GM19351 (cell line): ENCODE measurements around the gene EPHA5.

Experiments used
- ATAC-seq: cut with Tn5 transposase; IDR thresholded peaks from one replicate; pipeline ENCODE4 v1.9.1; 2021; ENCODE audit warnings: mild to moderate bottlenecking, moderate library complexity; ENCODE audit not compliant: unreplicated experiment

Gene EPHA5

GRCh38 chr4:65508168-65508567 is 162.1 kb downstream of the EPHA5 start:
- no peak for ATAC-seq

- no peak for ATAC-seq
Observed at GRCh38 chr4:65502131-65502701, 168.1 kb downstream of the EPHA5 start.

GRCh38 chr4:65498606-65499005 is 171.7 kb downstream of the EPHA5 start:
- ATAC-seq = no peak

DNA sequence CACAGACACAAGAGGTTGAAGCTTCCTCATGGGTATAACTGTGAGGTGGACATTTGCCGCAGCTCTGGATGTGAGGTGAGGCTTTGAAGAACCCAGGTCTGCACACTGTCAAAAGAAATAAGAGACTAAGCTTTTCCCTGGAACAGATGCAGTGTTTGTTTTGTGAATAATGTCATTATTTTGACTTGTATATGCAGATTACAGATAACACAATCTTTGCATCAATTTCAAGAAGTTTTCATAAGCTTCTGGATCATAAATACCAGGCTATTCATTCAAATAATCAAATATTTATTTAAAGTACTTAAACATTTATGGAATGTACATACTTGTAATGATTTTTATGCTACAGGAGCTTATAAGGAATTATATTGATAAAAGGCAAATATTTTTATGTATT is 174.8 kb downstream of the EPHA5 start:
- ATAC-seq = no peak

GRCh38 chr4:65482410-65482809 is 187.9 kb downstream of the EPHA5 start:
- no peak for ATAC-seq

- ATAC-seq = no peak
Observed at GRCh38 chr4:65472531-65472930, 197.8 kb downstream of the EPHA5 start.

GRCh38 chr4:65467068-65467680 is 203.1 kb downstream of the EPHA5 start:
- no peak for ATAC-seq

DNA sequence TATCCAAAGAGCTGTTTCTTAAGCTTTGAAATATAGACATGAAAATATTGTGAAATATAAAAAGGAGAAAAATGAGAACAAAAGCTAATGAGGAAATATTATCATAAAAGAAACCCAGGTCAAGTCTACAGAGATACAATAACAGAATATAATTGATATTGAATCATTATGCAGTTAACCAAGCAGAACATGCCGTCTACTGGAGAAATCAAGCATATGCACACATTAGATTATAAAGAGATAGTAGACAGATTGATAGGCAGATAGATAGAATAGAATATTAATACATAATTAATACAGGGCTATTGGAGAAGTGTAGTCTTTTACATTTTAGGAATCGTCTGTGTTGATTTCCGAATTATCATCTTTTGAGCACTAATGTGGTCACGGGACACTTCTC is 208.5 kb downstream of the EPHA5 start:
- no peak for ATAC-seq

DNA sequence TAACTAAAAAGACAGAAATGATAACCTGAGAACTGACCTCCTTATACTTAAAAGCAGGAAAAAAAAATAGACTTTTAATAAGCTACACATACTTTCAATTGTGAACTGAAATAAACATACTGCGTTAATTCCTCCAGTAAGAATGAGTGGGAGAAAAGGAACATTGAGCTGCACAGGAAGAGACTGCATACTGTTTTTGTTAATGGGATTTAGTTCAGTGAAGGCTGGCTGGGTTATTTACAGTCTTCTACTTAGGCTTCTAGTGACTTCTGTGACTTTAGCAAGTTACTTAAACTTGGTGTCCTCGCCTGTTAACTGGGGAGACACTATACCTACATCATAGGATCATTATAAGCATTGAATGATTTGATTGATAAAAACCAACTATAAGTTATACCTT is 213.3 kb downstream of the EPHA5 start:
- ATAC-seq = no peak

DNA sequence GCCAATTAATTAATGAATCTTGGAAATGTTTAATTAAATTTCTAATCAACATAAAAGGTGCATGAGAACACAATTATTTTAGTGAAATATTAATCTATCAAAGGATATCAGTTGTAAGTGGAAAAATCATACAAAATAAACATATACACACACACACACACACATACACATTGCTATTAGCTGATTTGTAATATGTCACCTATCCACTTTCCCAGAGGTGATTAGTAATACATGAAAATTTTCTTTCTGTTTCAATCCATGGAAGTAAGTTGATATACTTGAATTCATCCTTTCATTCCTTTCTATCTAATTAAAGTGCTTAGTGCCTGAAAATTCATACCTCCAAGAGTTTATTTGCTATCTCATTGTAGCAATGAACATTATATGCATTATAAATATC is 213.7 kb downstream of the EPHA5 start:
- no peak for ATAC-seq

DNA sequence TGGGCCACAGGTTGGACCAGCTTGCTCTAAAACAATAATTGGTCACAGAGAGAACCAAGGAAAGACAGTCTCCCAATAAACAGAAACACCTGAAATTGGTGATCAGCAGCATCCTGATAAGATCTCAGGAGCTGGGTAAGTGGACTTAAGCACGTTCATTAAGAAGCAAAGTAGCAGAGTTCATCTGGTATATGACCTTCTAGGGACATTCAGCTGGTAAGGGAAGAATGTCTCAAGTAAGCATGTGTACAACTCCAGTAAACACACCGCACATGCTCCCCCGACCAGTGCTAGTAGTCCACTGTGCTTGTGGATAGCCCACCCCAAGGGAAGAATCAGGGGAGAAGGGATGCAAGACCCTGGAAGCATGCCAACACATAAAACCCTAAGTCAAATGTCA is 216.9 kb downstream of the EPHA5 start:
- no peak for ATAC-seq

DNA sequence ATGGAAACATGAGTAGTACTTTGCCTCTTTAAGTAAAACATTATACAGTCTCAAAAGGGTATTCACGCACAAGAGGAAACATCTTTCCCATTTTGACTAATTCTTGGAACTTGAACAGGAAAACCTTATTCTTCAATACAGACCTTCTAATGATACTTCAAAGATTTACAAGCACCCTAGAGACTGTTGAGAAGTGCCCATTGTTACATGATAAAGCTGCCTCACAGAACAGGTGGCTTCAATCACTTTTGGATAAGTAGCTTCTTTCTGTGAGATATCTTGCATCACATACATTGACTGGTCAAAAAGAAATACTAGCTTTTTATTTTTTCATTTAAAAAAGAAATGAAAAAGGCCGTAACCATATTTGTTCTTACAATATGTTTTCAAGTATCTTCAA is 219.4 kb downstream of the EPHA5 start:
- ATAC-seq = no peak

- ATAC-seq = no peak
Observed at GRCh38 chr4:65437102-65437501, 233.2 kb downstream of the EPHA5 start.

- ATAC-seq = no peak
Observed at GRCh38 chr4:65422109-65422508, 248.2 kb downstream of the EPHA5 start.

DNA sequence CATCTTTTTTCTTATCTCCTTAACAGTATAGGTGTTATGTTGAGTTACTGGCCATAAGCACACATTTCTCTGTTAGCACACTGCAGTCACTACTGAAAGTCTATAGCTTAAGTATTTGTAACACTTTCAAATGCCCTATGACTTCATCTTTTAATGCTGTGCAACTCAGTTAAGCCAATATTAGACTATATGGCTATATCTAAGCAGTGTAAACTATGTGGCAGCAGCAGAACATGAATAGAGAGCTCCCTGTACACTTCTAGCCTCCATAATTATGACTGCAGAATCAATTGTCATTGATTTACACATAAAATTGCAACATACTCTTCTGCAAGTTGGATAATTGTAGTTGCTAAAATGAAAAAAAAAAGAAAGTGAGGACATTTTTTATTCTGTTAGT is 250.3 kb downstream of the EPHA5 start:
- ATAC-seq = no peak

DNA sequence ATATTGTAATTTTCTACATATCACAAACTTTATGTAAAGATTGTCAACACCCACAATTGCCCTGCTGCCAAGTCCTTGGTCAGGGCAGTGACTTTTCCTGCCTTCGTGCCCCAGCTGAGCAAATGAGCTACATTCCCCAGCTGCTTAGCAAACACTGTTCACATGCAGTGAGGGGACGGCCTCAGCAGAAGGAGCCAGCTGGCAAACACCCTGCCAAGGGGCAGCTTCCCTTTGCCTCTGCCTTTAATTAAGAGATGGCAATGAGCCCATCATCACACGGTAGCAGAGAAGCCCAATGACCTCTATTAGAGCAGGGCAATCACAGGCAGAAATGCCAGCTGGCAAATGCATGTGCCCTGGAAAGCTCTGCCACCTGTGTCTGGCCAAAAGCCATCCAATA is 253.4 kb downstream of the EPHA5 start:
- ATAC-seq = no peak

- no peak for ATAC-seq
Observed at GRCh38 chr4:65407483-65407882, 262.8 kb downstream of the EPHA5 start.

DNA sequence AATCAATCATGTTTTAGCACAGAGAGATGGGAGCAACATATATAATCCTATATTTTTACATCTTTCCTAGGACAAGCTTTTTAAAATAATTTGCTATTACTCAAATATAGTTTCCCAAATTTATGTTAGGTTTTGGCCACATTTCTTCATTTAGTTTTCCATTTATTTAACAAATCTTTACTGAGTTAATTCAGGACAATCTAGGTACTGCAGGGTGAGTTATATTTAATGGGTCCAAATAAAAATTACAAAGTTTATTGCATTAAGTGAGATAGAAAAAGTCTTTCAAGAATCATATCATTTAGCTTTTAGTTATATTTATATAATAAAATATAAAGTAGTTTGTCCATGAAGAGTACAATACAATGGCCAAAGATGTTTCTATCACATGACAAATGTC is 269.2 kb downstream of the EPHA5 start:
- ATAC-seq = no peak

DNA sequence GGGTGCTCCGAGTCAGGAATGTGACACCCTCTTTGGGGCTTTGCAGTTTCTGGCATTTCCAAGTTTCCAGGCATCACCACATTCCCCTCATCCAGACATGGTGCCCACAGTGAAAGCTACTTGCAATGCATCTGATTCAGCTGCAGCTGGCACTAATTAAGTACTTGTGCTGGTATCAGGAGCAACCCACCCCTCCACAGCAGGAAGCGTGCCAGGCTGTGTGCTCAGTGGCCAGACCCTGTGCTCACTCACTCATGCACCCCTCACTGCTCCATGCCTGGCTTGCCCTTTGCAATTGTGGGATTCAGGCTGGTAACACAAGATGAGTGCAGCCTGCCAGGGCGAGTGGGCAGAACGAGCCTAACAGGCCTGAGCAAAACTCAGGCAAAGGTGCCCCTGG is 271.2 kb downstream of the EPHA5 start:
- no peak for ATAC-seq

DNA sequence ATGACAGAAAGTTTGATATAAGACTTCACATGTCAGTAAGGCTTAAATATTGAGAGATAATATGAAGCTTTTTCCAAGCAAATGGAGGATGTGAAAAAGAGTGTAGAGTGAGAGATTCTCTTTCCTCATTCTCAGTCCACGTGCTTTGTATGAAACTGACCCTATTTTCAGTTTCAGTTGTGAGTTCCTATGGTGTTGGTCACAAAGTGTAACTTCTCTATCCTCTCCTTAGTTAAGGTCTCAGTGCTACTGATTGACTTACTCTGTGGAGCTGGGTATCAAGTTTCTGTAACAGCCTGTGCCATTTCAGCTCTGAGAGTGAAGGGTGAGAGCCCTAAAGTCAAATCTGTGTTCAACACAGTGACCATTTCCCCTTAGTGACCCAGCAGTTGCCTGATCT is 277.2 kb downstream of the EPHA5 start:
- no peak for ATAC-seq

GRCh38 chr4:65392488-65392887 is 277.8 kb downstream of the EPHA5 start:
- ATAC-seq = no peak

DNA sequence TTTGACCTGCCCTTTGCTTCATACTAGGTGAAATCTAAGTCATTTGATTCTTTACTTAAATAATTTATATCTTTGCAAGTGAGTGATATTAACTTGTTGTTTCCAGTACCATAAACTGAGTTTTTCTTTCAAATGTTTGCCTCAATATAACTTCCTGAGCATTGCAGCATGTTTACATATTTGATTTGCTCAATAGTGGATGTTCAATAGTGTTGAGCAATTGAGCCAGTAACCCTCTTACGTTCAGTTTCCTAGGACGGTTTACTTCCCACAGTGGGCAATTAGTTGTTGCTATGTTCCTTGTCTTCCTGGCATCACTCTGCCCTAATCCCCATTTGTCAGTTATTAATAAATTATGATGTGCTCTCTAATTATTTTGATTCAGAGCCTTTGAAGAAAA is 278.5 kb downstream of the EPHA5 start:
- ATAC-seq = no peak

GRCh38 chr4:65391382-65391781 is 278.9 kb downstream of the EPHA5 start:
- ATAC-seq = no peak
